Mucosa of stomach (tissue), 1 donor: ENCODE data around the gene CACYBP.

ENCODE experiments used
- H3K27me3 ChIP-seq: one replicate; pipeline ENCODE4 v1.7.0; 2013; ENCODE audit warnings: mild to moderate bottlenecking, low read length; ENCODE audit not compliant: control insufficient read depth, insufficient read depth
- H3K36me3 ChIP-seq: one replicate; pipeline ENCODE4 v1.7.0; 2013; ENCODE audit warnings: low read length; ENCODE audit not compliant: control insufficient read depth, insufficient read depth
- H3K4me1 ChIP-seq: one replicate; pipeline ENCODE4 v1.7.0; 2013; ENCODE audit warnings: mild to moderate bottlenecking, low read length; ENCODE audit not compliant: control insufficient read depth, insufficient read depth
- H3K4me3 ChIP-seq: one replicate; pipeline ENCODE4 v1.7.0; 2013; ENCODE audit warnings: low read length
- H3K9ac ChIP-seq: one replicate; pipeline ENCODE4 v1.7.0; 2013; ENCODE audit warnings: mild to moderate bottlenecking, low read length, moderate library complexity
- H3K9me3 ChIP-seq: one replicate; pipeline ENCODE4 v1.7.0; 2013; ENCODE audit warnings: mild to moderate bottlenecking, low read length, moderate library complexity; ENCODE audit not compliant: control insufficient read depth
- donor health status: Pancreatic carcinoma.

Gene CACYBP

GRCh38 chr1:174998569-174999215 is 1.1 kb upstream of the CACYBP start:
- Histone ChIP-seq H3K4me1 (no peaks in the 10 kb centered on the region), H3K9ac (peak overlapping the region; percentile 93)

GRCh38 chr1:174999216-174999935 is 371 bp upstream of the CACYBP start:
- peak overlapping the region; percentile 49 for H3K4me3 ChIP-seq
- no peaks in the 10 kb centered on the region for H3K36me3 ChIP-seq
- peak overlapping the region; percentile 93 for H3K9ac ChIP-seq
- no peaks in the 10 kb centered on the region for H3K4me1 ChIP-seq
- no peaks in the 10 kb centered on the region for H3K27me3 ChIP-seq
- H3K9me3 ChIP-seq, result no peaks in the 10 kb centered on the region

More at GRCh38 chr1:174998569-174999215, 1.1 kb upstream of the CACYBP start:
- H3K36me3 ChIP-seq, result no peaks in the 10 kb centered on the region
- no peaks in the 10 kb centered on the region for H3K27me3 ChIP-seq
- H3K9me3 ChIP-seq, result no peaks in the 10 kb centered on the region
- H3K4me3 ChIP-seq, result peak overlapping the region; percentile 49

- no peaks in the 10 kb centered on the region for H3K9me3 ChIP-seq
- H3K4me1 ChIP-seq, result no peaks in the 10 kb centered on the region
- no peaks in the 10 kb centered on the region for H3K36me3 ChIP-seq
- peak overlapping the region; percentile 62 for H3K4me3 ChIP-seq
- H3K9ac ChIP-seq, result peak overlapping the region; percentile 72
- H3K27me3 ChIP-seq, result no peaks in the 10 kb centered on the region
Observed at GRCh38 chr1:175000697-175001187, 995 bp downstream of the CACYBP start.

- Histone ChIP-seq H3K9me3 (no peaks in the 10 kb centered on the region), H3K4me3 (no peak overlapping the region), H3K9ac (no peak overlapping the region), H3K27me3 (no peaks in the 10 kb centered on the region), H3K4me1 (no peaks in the 10 kb centered on the region), H3K36me3 (peaks cover 2% of the 10 kb centered on the region)
Observed at GRCh38 chr1:175002910-175003517, 3.3 kb downstream of the CACYBP start.

- Histone ChIP-seq H3K27me3 (no peaks in the 10 kb centered on the region), H3K9ac (no peak overlapping the region), H3K4me1 (no peaks in the 10 kb centered on the region), H3K36me3 (peaks cover 4% of the 10 kb centered on the region), H3K4me3 (no peak overlapping the region), H3K9me3 (no peaks in the 10 kb centered on the region)
Observed at GRCh38 chr1:175003521-175003920, 3.8 kb downstream of the CACYBP start.

- H3K9ac ChIP-seq, result no peak overlapping the region
- peaks cover 4% of the 10 kb centered on the region for H3K36me3 ChIP-seq
- H3K4me1 ChIP-seq, result no peaks in the 10 kb centered on the region
- H3K27me3 ChIP-seq, result no peaks in the 10 kb centered on the region
- no peak overlapping the region for H3K4me3 ChIP-seq
- H3K9me3 ChIP-seq, result no peaks in the 10 kb centered on the region
Observed at GRCh38 chr1:175005085-175005783, 5.5 kb downstream of the CACYBP start.

- Histone ChIP-seq H3K9me3 (no peaks in the 10 kb centered on the region), H3K36me3 (peaks cover 4% of the 10 kb centered on the region), H3K4me3 (no peak overlapping the region), H3K4me1 (no peaks in the 10 kb centered on the region), H3K27me3 (no peaks in the 10 kb centered on the region), H3K9ac (no peak overlapping the region)
Observed at GRCh38 chr1:175009532-175009931, 9.8 kb downstream of the CACYBP start.

GRCh38 chr1:175013445-175013844 is 13.7 kb downstream of the CACYBP start:
- Histone ChIP-seq H3K9me3 (no peaks in the 10 kb centered on the region), H3K27me3 (no peaks in the 10 kb centered on the region), H3K4me3 (no peak overlapping the region), H3K9ac (no peak overlapping the region), H3K4me1 (no peaks in the 10 kb centered on the region), H3K36me3 (no peaks in the 10 kb centered on the region)

- Histone ChIP-seq H3K9ac (no peak overlapping the region), H3K36me3 (no peaks in the 10 kb centered on the region), H3K4me3 (no peak overlapping the region), H3K9me3 (no peaks in the 10 kb centered on the region), H3K4me1 (no peaks in the 10 kb centered on the region), H3K27me3 (no peaks in the 10 kb centered on the region)
Observed at GRCh38 chr1:175015243-175015642, 15.5 kb downstream of the CACYBP start.

GRCh38 chr1:175019524-175019923 is 19.8 kb downstream of the CACYBP start:
- Histone ChIP-seq H3K9me3 (no peaks in the 10 kb centered on the region), H3K9ac (no peak overlapping the region), H3K4me1 (peaks cover 4% of the 10 kb centered on the region), H3K36me3 (no peaks in the 10 kb centered on the region), H3K27me3 (no peaks in the 10 kb centered on the region), H3K4me3 (no peak overlapping the region)

GRCh38 chr1:175023043-175023921 is 23.5 kb downstream of the CACYBP start, which contains the start of gene MRPS14:
Gene MRPS14, minus strand, starts transcription at chr1:175023425. Its CDS starts 17 bp downstream, at chr1:175023408.
- H3K27me3 ChIP-seq, result no peaks in the 10 kb centered on the region
- no peaks in the 10 kb centered on the region for H3K36me3 ChIP-seq
- H3K4me3 ChIP-seq, result peak within 1 kb of the TSS; percentile 81
- H3K9me3 ChIP-seq, result no peaks in the 10 kb centered on the region
- peak within 1 kb of the TSS; percentile 88 for H3K9ac ChIP-seq
- H3K4me1 ChIP-seq, result peaks cover 4% of the 10 kb centered on the region
